Brain microvascular endothelial cell (primary cell): ENCODE measurements around the gene PRADC1.

Experiments
- DNase-seq: peaks from one replicate; pipeline ENCODE4 v3.0.0-alpha.2; 2020
- H3K27ac ChIP-seq: fragments of 250-450 bp; sonication (Bioruptor Pico); 2 replicates; pipeline ENCODE4 v1.5.1; 2020; ENCODE audit warnings: mild to moderate bottlenecking, moderate library complexity
- H3K27me3 ChIP-seq: fragments of 250-450 bp; sonication (Bioruptor Pico); replicated peaks from 2 replicates; pipeline ENCODE4 v1.5.1; 2020; ENCODE audit warnings: mild to moderate bottlenecking
- H3K36me3 ChIP-seq: fragments of 250-450 bp; sonication (Bioruptor Pico); replicated peaks from 2 replicates; pipeline ENCODE4 v1.5.1; 2020; ENCODE audit warnings: mild to moderate bottlenecking
- H3K4me3 ChIP-seq: 2 replicates; pipeline ENCODE4 v1.5.1; 2011; ENCODE audit warnings: low read depth, mild to moderate bottlenecking, control low read depth, low read length, moderate library complexity
- CTCF ChIP-seq: IDR thresholded peaks from 2 replicates; pipeline ENCODE4 v1.5.1; 2011; ENCODE audit warnings: low read depth, mild to moderate bottlenecking, moderate library complexity, low read length, control low read depth, inconsistent platforms; ENCODE audit errors: missing control alignments
- in situ Hi-C: cut with HindIII; loops from 2 replicates; pipeline ENCODE4 v1.10.0; 2017; ENCODE audit warnings: low sequenced_read_pairs, low pct_ligation_motif_present

PRADC1 gene

GRCh38 chr2:73268830-73269685, 36.0 kb upstream of the PRADC1 start:
- no peak for DNase-seq
- H3K27ac ChIP-seq: no peak overlapping the region
- in situ Hi-C loops: no loop called here
- H3K4me3 ChIP-seq: peak overlapping the region; percentile 12
- H3K27me3 ChIP-seq: peaks cover 35% of the 10 kb centered on the region
- H3K36me3 ChIP-seq: no peaks in the 10 kb centered on the region
- TF ChIP-seq CTCF: peak; percentile 29

- H3K4me3 ChIP-seq: peak overlapping the region; percentile 12
- TF ChIP-seq CTCF: no peak
- no peaks in the 10 kb centered on the region for H3K36me3 ChIP-seq
- no peak for DNase-seq
- H3K27ac ChIP-seq: no peak overlapping the region
- H3K27me3 ChIP-seq: peaks cover 35% of the 10 kb centered on the region
- in situ Hi-C loops: no loop called here
Measured at GRCh38 chr2:73268366-73268829, 35.4 kb upstream of the PRADC1 start.

GRCh38 chr2:73267008-73267407, 34.0 kb upstream of the PRADC1 start:
- TF ChIP-seq CTCF: no peak
- no peak overlapping the region for H3K4me3 ChIP-seq

GRCh38 chr2:73266061-73266901, 33.2 kb upstream of the PRADC1 start:
- peaks cover 35% of the 10 kb centered on the region for H3K27me3 ChIP-seq
- no peak for DNase-seq
- no peaks in the 10 kb centered on the region for H3K36me3 ChIP-seq
- H3K27ac ChIP-seq: no peak overlapping the region
- TF ChIP-seq CTCF: no peak
- in situ Hi-C loops: no loop called here
- H3K4me3 ChIP-seq: no peak overlapping the region

More at GRCh38 chr2:73267008-73267407, 34.0 kb upstream of the PRADC1 start:
- DNase-seq: no peak
- H3K36me3 ChIP-seq: no peaks in the 10 kb centered on the region
- no peak overlapping the region for H3K27ac ChIP-seq
- peaks cover 35% of the 10 kb centered on the region for H3K27me3 ChIP-seq
- in situ Hi-C loops: no loop called here

GRCh38 chr2:73265298-73266060, 32.4 kb upstream of the PRADC1 start:
- Histone ChIP-seq H3K4me3 (no peak overlapping the region), H3K27ac (no peak overlapping the region), H3K27me3 (peaks cover 32% of the 10 kb centered on the region), H3K36me3 (no peaks in the 10 kb centered on the region)
- in situ Hi-C loops: no loop called here
- no peak for DNase-seq
- no peak for TF ChIP-seq CTCF
